Midbrain (tissue), 1 donor: ENCODE results near the gene POMT2.
A peak's percentile ranks its signal among the peaks of the same experiment; 100 is the strongest.
"Not testable (repeated sequence)": the region's sequence is repeated elsewhere in the genome, so short reads cannot be mapped to it uniquely, and the experiment has no call there.

ENCODE experiments used
- DNase-seq: peaks from one replicate; lab custom pipeline; 2025; lab: John Stamatoyannopoulos, UW

The POMT2 gene

GRCh38 chr14:77320238-77320935 lies at the start of gene POMT2:
TSS of gene POMT2 (minus strand) at chr14:77320883. CDS start at chr14:77320681, 202 bp downstream.
- peak; percentile 92 for DNase-seq

- no peak for DNase-seq
These were observed 48.6 kb upstream of the POMT2 start for GRCh38 chr14:77369285-77369684.

- DNase-seq: no peak
These were observed 43.5 kb upstream of the POMT2 start for GRCh38 chr14:77364146-77364545.

GRCh38 chr14:77359626-77360025 lies 38.9 kb upstream of the POMT2 start:
- DNase-seq: no peak

GRCh38 chr14:77356899-77357298 lies 36.2 kb upstream of the POMT2 start:
- no peak for DNase-seq

- no peak for DNase-seq
These were observed 35.1 kb upstream of the POMT2 start for GRCh38 chr14:77355811-77356210.

GRCh38 chr14:77353469-77354141 lies 32.9 kb upstream of the POMT2 start:
- DNase-seq: peak; percentile 35

GRCh38 chr14:77347751-77348150 lies 27.1 kb upstream of the POMT2 start:
- DNase-seq: no peak

- DNase-seq: no peak
These were observed 25.8 kb upstream of the POMT2 start for GRCh38 chr14:77346495-77346894.

GRCh38 chr14:77344377-77344996 lies 23.8 kb upstream of the POMT2 start:
- DNase-seq: no peak

GRCh38 chr14:77343662-77344061 lies 23.0 kb upstream of the POMT2 start:
- no peak for DNase-seq

- DNase-seq: no peak
These were observed 22.2 kb upstream of the POMT2 start for GRCh38 chr14:77342726-77343397.

- DNase-seq: no peak
These were observed 19.7 kb upstream of the POMT2 start for GRCh38 chr14:77340389-77340788.

GRCh38 chr14:77339407-77339806 lies 18.7 kb upstream of the POMT2 start:
- no peak for DNase-seq

- no peak for DNase-seq
These were observed 17.6 kb upstream of the POMT2 start for GRCh38 chr14:77338302-77338701.

GRCh38 chr14:77337880-77338279 lies 17.2 kb upstream of the POMT2 start:
- no peak for DNase-seq

GRCh38 chr14:77337255-77337654 lies 16.6 kb upstream of the POMT2 start:
- not testable (repeated sequence) for DNase-seq

- DNase-seq: no peak
These were observed 14.9 kb upstream of the POMT2 start for GRCh38 chr14:77335576-77335975.

GRCh38 chr14:77329872-77330271 lies 9.2 kb upstream of the POMT2 start:
- no peak for DNase-seq

GRCh38 chr14:77327111-77327510 lies 6.4 kb upstream of the POMT2 start:
- DNase-seq: no peak

- DNase-seq: no peak
These were observed 5.0 kb upstream of the POMT2 start for GRCh38 chr14:77325746-77326094.

- no peak for DNase-seq
These were observed 4.4 kb upstream of the POMT2 start for GRCh38 chr14:77324816-77325745.
